Measurements from ENCODE around the gene SEMA4D.
A peak's percentile ranks its signal among the peaks of the same experiment; 100 is the strongest.

Gene SEMA4D

GRCh38 chr9:89465726-89466308 is 32.1 kb downstream of the SEMA4D start:
- DNase-seq: no peak

GRCh38 chr9:89465001-89465451 is 32.9 kb downstream of the SEMA4D start:
- DNase-seq: no peak

GRCh38 chr9:89464300-89464901 is 33.5 kb downstream of the SEMA4D start:
- no peak for DNase-seq

- no peak for DNase-seq
These were observed 34.9 kb downstream of the SEMA4D start for GRCh38 chr9:89462817-89463683.

GRCh38 chr9:89462199-89462598 is 35.7 kb downstream of the SEMA4D start:
- no peak for DNase-seq

- DNase-seq: no peak
These were observed 36.6 kb downstream of the SEMA4D start for GRCh38 chr9:89461265-89461664.

GRCh38 chr9:89460551-89460950 is 37.4 kb downstream of the SEMA4D start:
- no peak for DNase-seq

GRCh38 chr9:89458768-89459496 is 39.0 kb downstream of the SEMA4D start:
- no peak for DNase-seq

- no peak for DNase-seq
These were observed 40.5 kb downstream of the SEMA4D start for GRCh38 chr9:89457376-89457855.

GRCh38 chr9:89455356-89455824 is 42.5 kb downstream of the SEMA4D start:
- peak in 3 of 5 donors; percentile 26 to 76 (median 32) for DNase-seq

GRCh38 chr9:89454498-89455355 is 43.2 kb downstream of the SEMA4D start:
- no peak for DNase-seq

- DNase-seq: no peak
These were observed 44.5 kb downstream of the SEMA4D start for GRCh38 chr9:89453452-89453851.

GRCh38 chr9:89452561-89452960 is 45.4 kb downstream of the SEMA4D start:
- no peak for DNase-seq

GRCh38 chr9:89450213-89450612 is 47.7 kb downstream of the SEMA4D start:
- no peak for DNase-seq

GRCh38 chr9:89449261-89449671 is 48.6 kb downstream of the SEMA4D start:
- no peak for DNase-seq

- no peak for DNase-seq
These were observed 49.1 kb downstream of the SEMA4D start for GRCh38 chr9:89448821-89449220.

- no peak for DNase-seq
These were observed 49.5 kb downstream of the SEMA4D start for GRCh38 chr9:89448381-89448780.

- DNase-seq: no peak
These were observed 50.5 kb downstream of the SEMA4D start for GRCh38 chr9:89447416-89447815.

- DNase-seq: no peak
These were observed 51.0 kb downstream of the SEMA4D start for GRCh38 chr9:89446961-89447310.

- no peak for DNase-seq
These were observed 51.5 kb downstream of the SEMA4D start for GRCh38 chr9:89446261-89446960.

- no peak for DNase-seq
These were observed 52.1 kb downstream of the SEMA4D start for GRCh38 chr9:89445801-89446251.
